Right cardiac atrium (tissue), 5 donors: Measurements from ENCODE around the gene CDK5R1. TPM values are rescaled to one million over a fixed set of nuclear protein-coding genes. Genes with fewer than 3 reads are reported as not detected.

Experiments used
- ATAC-seq, 2 donors: fragments of 200-7000 bp; cut with Tn5 transposase; one replicate each; pipeline versions ENCODE4 v1.8.0 to v1.9.1; 2020; ENCODE audit warnings: moderate library complexity in 2 of 2, mild to moderate bottlenecking in 1 of 2
- DNase-seq, 3 donors: peaks; one replicate each; pipeline ENCODE4 v3.0.0-alpha.2; 2020
- H3K27ac ChIP-seq: one replicate; pipeline ENCODE4 v1.5.1; 2013; ENCODE audit warnings: mild to moderate bottlenecking, low read length, control low read depth, moderate library complexity
- H3K27me3 ChIP-seq: one replicate; pipeline ENCODE4 v1.6.1; 2013; ENCODE audit not compliant: control insufficient read depth, insufficient read depth
- H3K4me1 ChIP-seq: one replicate; pipeline ENCODE4 v1.6.1; 2013; ENCODE audit warnings: low read length; ENCODE audit not compliant: control insufficient read depth, insufficient read depth
- H3K4me3 ChIP-seq: one replicate; pipeline ENCODE4 v1.5.1; 2013; ENCODE audit warnings: low read length, control low read depth
- H3K9me3 ChIP-seq: one replicate; pipeline ENCODE4 v1.6.1; 2013; ENCODE audit warnings: low read length; ENCODE audit not compliant: control insufficient read depth
- WGBS: extraction: QIAGEN DNeasy Blood & Tissue Kit; methylation state at CpG from one replicate; pipeline ENCODE4 v1.1.7; 2013; 5-methylcytosine and 5-hydroxymethylcytosine counted together
- intact Hi-C, 4 donors: fragments of 100-400 bp; cut with DNase I; formaldehyde crosslinking; loops; one replicate each; pipeline versions ENCODE4 v1.11.0 to v1.14.0; 2022 to 2023
- polyA plus RNA-seq: library from polyadenylated mRNA; stranded (reverse); fragments of 200-250 nt; gene quantifications from one replicate; pipeline ENCODE4 v1.2.3, GENCODE V29; 2013
- total RNA-seq, 4 donors: library from RNA; stranded (reverse); fragmentation: NEBNext Ultra II Directional; extraction: Animal tissue kit (Norgen Biotek cat#: 25700); gene quantifications; one replicate each; pipeline ENCODE4 v1.2.1, GENCODE V29; 2021
- donor health status: healthy with polysubstance abuse.
- donor health status: DM: no; HTN: yes; CAD: no.
- donor health status: DM: no; HTN: no; CAD: no.
- donor health status: DM: no; HTN: yes; CAD: no; lungs with severe emphysema.
- donor health status: DM: yes; HTN: yes; CAD: no.

The CDK5R1 gene
- total and polyA plus RNA-seq, 5 donors: 0.95 to 2.6 (median 1.5) TPM

DNA sequence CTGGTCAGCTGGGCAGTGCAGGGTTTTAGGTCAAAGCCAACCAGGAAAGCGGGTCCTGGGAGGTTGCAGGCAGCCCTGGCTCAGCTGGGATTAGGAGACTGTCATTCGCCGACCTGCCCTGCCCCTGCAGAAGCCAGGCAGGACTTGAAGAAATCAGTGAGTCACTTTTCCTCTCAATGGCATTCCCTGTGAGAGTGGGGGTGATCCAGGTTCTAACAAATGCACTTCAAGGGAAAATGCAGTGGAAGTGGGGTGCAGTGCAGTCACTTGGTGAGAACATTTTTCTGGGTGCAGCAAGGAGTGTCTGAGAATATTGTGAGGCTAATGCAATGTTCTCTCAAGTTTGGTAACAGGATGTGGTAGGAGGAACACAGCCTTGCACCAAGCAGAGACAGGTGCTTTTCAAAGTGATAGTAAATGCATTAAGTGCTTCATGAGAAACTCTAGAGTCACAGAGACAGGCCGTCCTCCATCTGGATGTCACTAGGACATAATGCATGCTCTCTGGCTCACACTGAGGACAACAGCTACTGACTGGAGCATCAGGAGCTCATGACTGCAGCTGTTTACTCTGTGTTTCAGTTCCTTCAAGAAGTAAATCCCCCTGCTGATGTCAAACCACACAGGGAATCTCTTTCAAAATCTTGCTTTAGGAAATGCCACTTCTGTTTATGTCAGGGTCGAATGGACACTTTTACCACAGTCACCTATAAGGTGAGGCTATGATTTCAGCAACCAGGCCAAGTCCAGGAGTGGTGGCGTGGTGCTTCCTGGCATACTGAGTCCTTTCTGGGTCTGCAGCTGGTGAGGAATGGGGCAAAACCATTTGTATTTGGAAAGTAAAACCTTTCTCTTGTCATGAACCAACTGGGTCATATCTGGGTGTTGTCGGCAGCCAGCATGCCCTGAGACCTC is 16.7 kb downstream of the CDK5R1 start:
- 76% methylated on average over 7 of the region's 7 CpGs for WGBS
- no peak overlapping the region for H3K27ac ChIP-seq
- DNase-seq: peak in 1 of 3 donors; percentile 6
- no peaks in the 10 kb centered on the region for H3K27me3 ChIP-seq
- intact Hi-C loops: no loop called here
- ATAC-seq: peak in 1 of 2 donors; percentile 28
- no peak overlapping the region for H3K4me3 ChIP-seq
- no peaks in the 10 kb centered on the region for H3K4me1 ChIP-seq
- H3K9me3 ChIP-seq: no peaks in the 10 kb centered on the region

GRCh38 chr17:32504166-32504990 is 17.6 kb downstream of the CDK5R1 start:
- H3K27ac ChIP-seq: no peak overlapping the region
- intact Hi-C loops: no loop called here
- ATAC-seq (peak; percentile 27 to 37), DNase-seq (peak in 2 of 3 donors; percentile 58 to 63)
- 72% methylated on average over 18 of the region's 18 CpGs for WGBS
- H3K4me3 ChIP-seq: no peak overlapping the region
- no peaks in the 10 kb centered on the region for H3K9me3 ChIP-seq
- no peaks in the 10 kb centered on the region for H3K4me1 ChIP-seq
- H3K27me3 ChIP-seq: no peaks in the 10 kb centered on the region

DNA sequence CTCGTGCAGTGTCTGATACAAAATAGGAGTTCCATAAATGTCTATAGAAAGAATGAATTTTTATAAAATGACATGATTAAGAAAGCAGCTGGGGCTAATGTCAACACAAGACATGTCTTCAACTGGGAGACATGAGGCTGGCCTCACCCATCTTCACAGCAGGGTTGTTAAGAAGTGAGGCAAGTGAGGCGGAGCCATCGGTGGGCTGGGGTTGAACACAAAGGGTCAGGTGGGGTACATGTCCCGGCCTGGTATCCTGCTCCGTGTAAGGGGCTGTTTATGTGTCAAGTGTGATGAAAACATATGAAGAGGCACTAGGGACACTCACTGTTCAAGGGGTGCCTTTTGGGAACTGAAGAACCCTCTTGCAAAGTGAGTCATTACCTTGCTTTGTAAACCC is 22.1 kb downstream of the CDK5R1 start:
- ATAC-seq (no peak), DNase-seq (no peak)
- no peaks in the 10 kb centered on the region for H3K9me3 ChIP-seq
- H3K27ac ChIP-seq: no peak overlapping the region
- H3K4me1 ChIP-seq: no peaks in the 10 kb centered on the region
- H3K4me3 ChIP-seq: no peak overlapping the region
- H3K27me3 ChIP-seq: no peaks in the 10 kb centered on the region
- intact Hi-C loops: no loop called here
- 90% methylated on average over 5 of the region's 5 CpGs for WGBS

- Histone ChIP-seq H3K9me3 (no peaks in the 10 kb centered on the region), H3K27me3 (no peaks in the 10 kb centered on the region), H3K4me1 (no peaks in the 10 kb centered on the region), H3K4me3 (no peak overlapping the region), H3K27ac (no peak overlapping the region)
- ATAC-seq: no peak
- no peak for DNase-seq
- 83% methylated on average over 7 of the region's 7 CpGs for WGBS
- intact Hi-C loops: no loop called here
Measured at GRCh38 chr17:32510466-32510865, 23.7 kb downstream of the CDK5R1 start.

- ATAC-seq (no peak), DNase-seq (no peak)
- H3K4me3 ChIP-seq: no peak overlapping the region
- WGBS: 99% methylated on average over 2 of the region's 2 CpGs
- no peaks in the 10 kb centered on the region for H3K27me3 ChIP-seq
- H3K9me3 ChIP-seq: no peaks in the 10 kb centered on the region
- peaks cover 4% of the 10 kb centered on the region for H3K4me1 ChIP-seq
- intact Hi-C loops: no loop called here
- H3K27ac ChIP-seq: no peak overlapping the region
Measured at GRCh38 chr17:32512328-32512727, 25.5 kb downstream of the CDK5R1 start.

- intact Hi-C loops: no loop called here
- Histone ChIP-seq H3K4me3 (no peak overlapping the region), H3K27me3 (no peaks in the 10 kb centered on the region), H3K4me1 (peaks cover 4% of the 10 kb centered on the region), H3K27ac (no peak overlapping the region), H3K9me3 (no peaks in the 10 kb centered on the region)
- 89% methylated on average over 3 of the region's 3 CpGs for WGBS
- DNase-seq: no peak
- ATAC-seq: no peak
Measured at GRCh38 chr17:32513579-32513978, 26.8 kb downstream of the CDK5R1 start.

DNA sequence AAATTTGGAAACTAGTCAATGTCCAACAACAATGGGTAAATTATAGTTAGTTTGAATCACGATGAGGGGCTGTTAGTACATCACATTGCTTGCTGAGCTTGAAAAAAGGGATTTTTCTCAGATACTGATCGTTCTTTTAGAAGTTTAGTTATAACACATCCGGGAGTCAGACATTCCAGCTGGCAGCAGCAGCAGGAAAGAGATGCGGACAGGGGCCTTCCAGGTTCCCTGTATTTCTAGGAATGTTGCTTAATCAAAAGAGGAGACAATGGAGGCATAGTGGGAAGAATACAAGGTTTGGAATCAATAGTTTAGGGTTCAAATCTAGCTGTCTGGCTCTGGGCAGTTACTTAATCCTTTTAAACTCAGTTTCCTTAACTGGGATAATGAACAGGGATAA is 27.8 kb downstream of the CDK5R1 start:
- Histone ChIP-seq H3K27me3 (no peaks in the 10 kb centered on the region), H3K4me1 (peaks cover 4% of the 10 kb centered on the region), H3K9me3 (no peaks in the 10 kb centered on the region), H3K27ac (no peak overlapping the region), H3K4me3 (no peak overlapping the region)
- ATAC-seq (no peak), DNase-seq (no peak)
- intact Hi-C loops: no loop called here
- 51% methylated on average over 4 of the region's 4 CpGs for WGBS

DNA sequence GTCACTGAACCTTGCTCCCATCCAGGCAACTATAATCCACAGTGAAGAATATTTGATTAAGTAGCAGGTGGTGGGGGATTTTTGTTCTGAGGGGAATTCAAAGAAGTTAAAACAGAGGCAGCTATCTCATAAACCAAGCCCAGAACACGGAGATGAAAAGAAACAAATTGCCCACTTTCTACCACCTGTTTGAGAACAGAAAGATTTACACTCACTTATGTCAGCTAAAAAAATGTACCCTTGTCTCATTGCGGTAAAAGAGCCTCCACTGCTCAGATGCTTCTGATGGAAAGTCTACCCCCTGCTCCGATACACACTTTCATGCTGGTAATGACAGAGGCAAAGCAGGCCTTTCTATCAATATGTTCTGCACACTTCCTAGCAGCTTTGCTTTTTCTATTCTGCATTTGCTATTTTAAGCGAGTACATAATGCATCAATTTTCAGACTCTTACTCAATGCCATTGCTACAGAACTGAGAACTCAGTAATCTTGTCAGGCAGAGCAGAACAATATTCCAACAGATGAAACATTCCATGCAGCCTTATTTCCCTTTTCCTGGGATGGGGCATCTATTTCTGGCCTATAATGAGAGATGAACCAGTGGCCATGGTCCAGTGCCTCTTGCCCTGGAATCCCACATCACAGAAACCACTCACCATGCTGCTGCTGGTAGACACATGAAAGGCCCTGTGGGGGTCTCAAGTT is 29.0 kb downstream of the CDK5R1 start:
- ATAC-seq (no peak), DNase-seq (no peak)
- Histone ChIP-seq H3K27ac (no peak overlapping the region), H3K9me3 (no peaks in the 10 kb centered on the region), H3K4me3 (no peak overlapping the region), H3K4me1 (peaks cover 4% of the 10 kb centered on the region), H3K27me3 (no peaks in the 10 kb centered on the region)
- intact Hi-C loops: no loop called here
- WGBS: 93% methylated on average over 4 of the region's 4 CpGs

DNA sequence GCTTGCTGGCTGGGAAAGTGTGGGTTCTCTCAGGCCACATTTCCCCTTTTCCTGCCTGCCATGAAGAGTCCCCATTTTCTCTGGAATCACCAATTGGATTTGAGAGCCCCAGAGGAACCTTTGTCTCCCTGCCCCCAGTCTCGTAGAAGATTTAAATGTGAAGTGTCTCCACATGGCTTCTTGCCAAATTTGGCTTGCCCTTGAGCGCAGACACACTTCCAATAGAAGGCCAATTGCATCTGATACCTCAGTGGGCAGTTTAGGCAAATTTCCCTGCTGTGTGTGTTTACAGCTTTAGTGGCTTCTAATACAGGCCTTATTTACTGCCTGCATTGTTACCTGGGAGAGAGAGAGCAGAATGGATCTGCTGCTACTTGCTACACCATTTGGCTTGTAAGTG is 29.7 kb downstream of the CDK5R1 start:
- Histone ChIP-seq H3K27ac (no peak overlapping the region), H3K4me1 (peaks cover 4% of the 10 kb centered on the region), H3K4me3 (no peak overlapping the region), H3K9me3 (no peaks in the 10 kb centered on the region), H3K27me3 (no peaks in the 10 kb centered on the region)
- DNase-seq: no peak
- intact Hi-C loops: no loop called here
- no peak for ATAC-seq
- WGBS: 18% methylated on average over 2 of the region's 2 CpGs

GRCh38 chr17:32516940-32517701 is 30.3 kb downstream of the CDK5R1 start:
- no peak for DNase-seq
- Histone ChIP-seq H3K9me3 (no peaks in the 10 kb centered on the region), H3K27me3 (no peaks in the 10 kb centered on the region), H3K4me1 (peaks cover 4% of the 10 kb centered on the region), H3K4me3 (no peak overlapping the region), H3K27ac (no peak overlapping the region)
- intact Hi-C loops: no loop called here
- ATAC-seq: no peak
- WGBS: 64% methylated on average over 12 of the region's 12 CpGs
